Measurements from ENCODE around the gene ITGA8. TPM values are rescaled to one million over a fixed set of nuclear protein-coding genes. Genes with fewer than 3 reads are reported as not detected.

The ITGA8 gene
- total RNA-seq, 2 donors from 2014 or later = 2.1 to 3.5 TPM

DNA sequence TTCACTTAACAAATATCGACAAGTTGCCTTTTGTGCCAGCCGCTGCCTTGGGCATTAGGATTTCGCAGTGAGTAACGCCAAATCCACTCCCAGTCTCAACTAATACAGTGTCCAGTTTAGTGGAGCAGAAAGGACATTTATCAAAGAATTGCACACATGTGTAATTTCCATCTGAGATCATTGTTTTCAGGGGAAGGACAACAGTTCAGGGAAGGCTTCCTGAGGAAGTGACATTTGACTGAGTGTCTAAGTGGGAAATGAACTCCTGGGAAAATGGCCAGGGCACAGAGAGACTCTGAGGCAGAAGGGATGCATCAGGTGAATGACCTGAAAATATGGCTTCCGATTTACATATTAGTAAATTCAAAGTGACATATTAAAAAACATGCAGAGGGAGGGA, 89.4 kb downstream of the ITGA8 start:
- DNase-seq = no peak
- Histone ChIP-seq H3K4me1 (no peaks in the 10 kb centered on the region), H3K9me3 (no peaks in the 10 kb centered on the region), H3K27me3 (no peaks in the 10 kb centered on the region), H3K9ac (ENCODE audit: low read depth in 2 of 2, low read length in 2 of 2) (no peak overlapping the region), H3K36me3 (no peaks in the 10 kb centered on the region), H3K4me3 (no peak overlapping the region), H3K27ac (no peak overlapping the region)
- TF ChIP-seq, protein P1, sequence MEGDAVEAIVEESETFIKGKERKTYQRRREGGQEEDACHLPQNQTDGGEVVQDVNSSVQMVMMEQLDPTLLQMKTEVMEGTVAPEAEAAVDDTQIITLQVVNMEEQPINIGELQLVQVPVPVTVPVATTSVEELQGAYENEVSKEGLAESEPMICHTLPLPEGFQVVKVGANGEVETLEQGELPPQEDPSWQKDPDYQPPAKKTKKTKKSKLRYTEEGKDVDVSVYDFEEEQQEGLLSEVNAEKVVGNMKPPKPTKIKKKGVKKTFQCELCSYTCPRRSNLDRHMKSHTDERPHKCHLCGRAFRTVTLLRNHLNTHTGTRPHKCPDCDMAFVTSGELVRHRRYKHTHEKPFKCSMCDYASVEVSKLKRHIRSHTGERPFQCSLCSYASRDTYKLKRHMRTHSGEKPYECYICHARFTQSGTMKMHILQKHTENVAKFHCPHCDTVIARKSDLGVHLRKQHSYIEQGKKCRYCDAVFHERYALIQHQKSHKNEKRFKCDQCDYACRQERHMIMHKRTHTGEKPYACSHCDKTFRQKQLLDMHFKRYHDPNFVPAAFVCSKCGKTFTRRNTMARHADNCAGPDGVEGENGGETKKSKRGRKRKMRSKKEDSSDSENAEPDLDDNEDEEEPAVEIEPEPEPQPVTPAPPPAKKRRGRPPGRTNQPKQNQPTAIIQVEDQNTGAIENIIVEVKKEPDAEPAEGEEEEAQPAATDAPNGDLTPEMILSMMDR (IDR thresholded peaks at IDR 0.05) = no peak
- intact Hi-C loops (cut with DNase I) = no loop called here

DNA sequence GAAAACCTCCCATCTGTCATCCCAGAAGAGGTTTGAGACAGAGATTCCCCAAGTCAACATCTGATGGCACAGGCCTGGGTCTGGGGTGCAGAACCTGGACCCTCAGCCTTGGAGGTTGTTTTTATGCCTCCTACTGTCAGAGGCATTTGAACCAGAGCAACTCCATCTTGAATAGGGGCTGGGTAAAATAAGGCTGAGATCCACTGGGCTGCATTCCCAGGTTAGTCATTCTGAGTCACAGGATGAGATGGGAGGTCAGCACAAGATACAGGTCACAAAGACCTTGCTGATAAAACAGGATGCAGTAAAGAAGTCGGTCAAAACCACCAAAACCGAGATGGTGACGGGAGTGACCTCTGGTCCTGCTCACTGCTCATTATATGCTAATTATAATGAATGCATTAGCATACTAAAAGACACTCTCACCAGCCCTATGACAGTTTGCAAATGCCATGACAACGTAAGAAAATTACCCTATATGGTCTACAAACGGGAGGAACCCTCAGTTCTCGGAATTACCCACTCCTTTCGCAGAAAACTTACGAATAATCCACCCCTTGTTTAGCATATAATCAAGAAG, 92.0 kb downstream of the ITGA8 start:
- no peak for DNase-seq
- Histone ChIP-seq H3K36me3 (no peaks in the 10 kb centered on the region), H3K4me1 (no peaks in the 10 kb centered on the region), H3K27me3 (no peaks in the 10 kb centered on the region), H3K27ac (no peak overlapping the region), H3K9ac (ENCODE audit: low read depth in 2 of 2, low read length in 2 of 2) (no peak overlapping the region), H3K9me3 (no peaks in the 10 kb centered on the region), H3K4me3 (no peak overlapping the region)
- intact Hi-C loops (cut with DNase I) = no loop called here
- TF ChIP-seq, protein P1 (IDR thresholded peaks at IDR 0.05) = no peak

DNA sequence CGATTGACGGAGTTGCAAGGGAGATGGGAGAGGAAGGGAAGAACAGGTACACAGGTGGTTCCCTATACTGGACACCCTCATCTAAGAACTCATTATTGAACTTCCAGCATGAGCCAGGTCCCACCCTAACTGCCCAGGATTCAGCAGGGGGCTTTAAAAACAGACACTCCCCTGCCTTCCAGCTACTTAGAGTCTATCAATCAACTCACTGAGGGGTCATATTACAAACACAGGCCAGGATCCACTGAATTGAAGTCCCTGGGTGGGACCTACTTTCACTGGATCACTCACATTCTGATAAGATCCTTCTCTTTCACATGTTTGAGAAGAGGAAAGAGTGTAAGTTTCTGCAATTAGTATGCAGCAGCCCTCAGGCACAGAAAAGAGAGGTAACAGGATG, 92.8 kb downstream of the ITGA8 start:
- DNase-seq = no peak
- TF ChIP-seq, protein P1 (IDR thresholded peaks at IDR 0.05) = no peak
- no peak overlapping the region for H3K4me3 ChIP-seq
- H3K9me3 ChIP-seq = no peaks in the 10 kb centered on the region
- intact Hi-C loops (cut with DNase I) = no loop called here
- no peaks in the 10 kb centered on the region for H3K27me3 ChIP-seq
- H3K9ac ChIP-seq (ENCODE audit: low read depth in 2 of 2, low read length in 2 of 2) = no peak overlapping the region
- H3K4me1 ChIP-seq = no peaks in the 10 kb centered on the region
- H3K36me3 ChIP-seq = no peaks in the 10 kb centered on the region
- no peak overlapping the region for H3K27ac ChIP-seq

DNA sequence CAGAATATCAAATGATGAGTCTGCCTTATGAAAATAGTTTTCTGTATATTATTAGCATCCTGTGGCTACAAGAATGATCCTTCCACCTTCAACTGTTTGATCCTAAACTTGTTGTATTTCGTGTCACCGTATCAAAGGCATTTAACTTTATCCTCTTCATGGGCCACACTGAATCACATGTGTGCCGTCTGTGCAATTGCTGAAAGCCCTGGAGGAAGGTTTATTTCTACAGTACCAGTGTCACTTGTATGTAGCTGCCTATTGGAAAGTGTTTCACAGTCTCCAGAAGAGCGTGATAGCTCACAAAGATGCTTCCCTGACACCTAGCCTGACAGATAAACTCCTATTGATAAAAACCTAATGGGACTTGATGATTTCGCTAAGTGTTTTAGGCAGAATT, 94.5 kb downstream of the ITGA8 start:
- no peaks in the 10 kb centered on the region for H3K9me3 ChIP-seq
- no peaks in the 10 kb centered on the region for H3K36me3 ChIP-seq
- no peak for DNase-seq
- no peak overlapping the region for H3K4me3 ChIP-seq
- H3K9ac ChIP-seq (ENCODE audit: low read depth in 2 of 2, low read length in 2 of 2) = no peak overlapping the region
- intact Hi-C loops (cut with DNase I) = no loop called here
- no peak overlapping the region for H3K27ac ChIP-seq
- TF ChIP-seq, protein P1 (IDR thresholded peaks at IDR 0.05) = no peak
- no peaks in the 10 kb centered on the region for H3K4me1 ChIP-seq
- no peaks in the 10 kb centered on the region for H3K27me3 ChIP-seq

DNA sequence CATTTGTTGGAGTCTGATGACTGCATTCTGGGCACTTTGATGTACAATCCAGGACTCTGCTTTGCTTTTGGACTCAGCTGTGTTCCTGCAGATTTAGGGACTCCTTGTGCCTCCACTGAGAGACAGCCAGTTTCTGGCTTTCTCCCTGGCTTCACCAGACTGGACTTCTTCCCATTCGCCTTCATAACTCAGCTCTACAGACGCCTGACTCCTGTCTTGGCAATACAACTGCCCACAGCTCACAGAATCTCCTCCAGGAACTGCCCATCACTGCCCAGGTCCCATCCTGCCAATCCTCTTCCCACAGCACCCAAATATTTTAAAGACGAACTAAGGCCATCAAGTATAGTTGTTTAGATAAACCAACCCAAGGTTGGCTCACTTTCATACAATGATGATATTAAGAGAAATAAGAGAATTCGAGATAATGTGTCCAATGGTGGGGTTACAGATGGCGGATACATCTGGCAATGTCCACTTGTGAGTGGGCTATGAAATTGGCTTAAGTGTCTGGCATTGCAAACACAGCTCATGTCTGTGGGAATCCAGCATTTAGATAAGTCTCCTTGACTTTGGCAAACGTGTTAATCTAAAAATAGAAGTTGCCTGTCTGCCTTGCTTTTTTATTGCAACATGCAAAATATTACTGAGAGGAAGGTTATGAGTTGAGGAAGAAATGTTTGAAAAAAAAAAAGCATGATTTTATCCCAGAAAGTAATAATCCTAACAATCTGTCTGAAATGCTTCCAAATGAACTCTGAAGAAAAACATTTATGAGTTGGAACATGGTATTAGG, 95.1 kb downstream of the ITGA8 start:
- H3K4me3 ChIP-seq = no peak overlapping the region
- TF ChIP-seq, protein P1 (IDR thresholded peaks at IDR 0.05) = no peak
- H3K9me3 ChIP-seq = no peaks in the 10 kb centered on the region
- no peaks in the 10 kb centered on the region for H3K36me3 ChIP-seq
- no peaks in the 10 kb centered on the region for H3K4me1 ChIP-seq
- H3K27me3 ChIP-seq = no peaks in the 10 kb centered on the region
- H3K27ac ChIP-seq = no peak overlapping the region
- no peak for DNase-seq
- intact Hi-C loops (cut with DNase I) = no loop called here
- H3K9ac ChIP-seq (ENCODE audit: low read depth in 2 of 2, low read length in 2 of 2) = no peak overlapping the region
